GM08714 (cell line): ENCODE measurements around the gene PTCH1.

Experiments
- H3K4me3 ChIP-seq: fragments of 200-500 bp; sonication (Bioruptor generic); 2 replicates; pipeline ENCODE4 v1.5.1; 2014; ENCODE audit warnings: mild to moderate bottlenecking, low read length, inconsistent platforms
- ZNF274 ChIP-seq: IDR thresholded peaks from 2 replicates; pipeline ENCODE4 v1.6.1; 2012; ENCODE audit warnings: mild to moderate bottlenecking, low read depth, low read length

Gene PTCH1

GRCh38 chr9:95409650-95410426 lies 106.9 kb downstream of the PTCH1 start:
- no peak overlapping the region for H3K4me3 ChIP-seq
- no peak for TF ChIP-seq ZNF274

- no peak overlapping the region for H3K4me3 ChIP-seq
- no peak for TF ChIP-seq ZNF274
Measured at GRCh38 chr9:95407524-95407923, 109.2 kb downstream of the PTCH1 start.

- TF ChIP-seq ZNF274, result no peak
- H3K4me3 ChIP-seq, result no peak overlapping the region
Measured at GRCh38 chr9:95406121-95406520, 110.7 kb downstream of the PTCH1 start.

- TF ChIP-seq ZNF274, result no peak
- H3K4me3 ChIP-seq, result no peak overlapping the region
Measured at GRCh38 chr9:95399261-95399660, 117.5 kb downstream of the PTCH1 start.
